Measurements from ENCODE around the gene ABCC10.
"Not testable (repeated sequence)": the region's sequence is repeated elsewhere in the genome, so short reads cannot be mapped to it uniquely, and the experiment has no call there.

Gene ABCC10

GRCh38 chr6:43444582-43444981, 17.2 kb downstream of the ABCC10 start:
- DNase-seq: no peak
- H3K27me3 Mint-ChIP-seq: no peaks in the 10 kb centered on the region
- no peaks in the 10 kb centered on the region for H3K4me1 Mint-ChIP-seq
- no peaks in the 10 kb centered on the region for H3K9me3 Mint-ChIP-seq
- H3K36me3 Mint-ChIP-seq: peaks cover 29% of the 10 kb centered on the region
- CTCF ChIA-PET: interaction anchor here (1.1 to 1.2 kb wide), 2 partner anchors 9 to 11 kb away, joined by 3 read pairs; no protein-coding TSS in a partner anchor
- no peak overlapping the region for H3K4me3 Mint-ChIP-seq
- H3K27ac Mint-ChIP-seq: no peak overlapping the region

GRCh38 chr6:43445576-43445975, 18.2 kb downstream of the ABCC10 start:
- H3K4me1 Mint-ChIP-seq: no peaks in the 10 kb centered on the region
- no peaks in the 10 kb centered on the region for H3K27me3 Mint-ChIP-seq
- CTCF ChIA-PET: interaction anchor here (1.2 to 1.4 kb wide), 2 partner anchors 18 to 60 kb away, joined by 3 to 4 read pairs; partner anchors contain the start of gene ABCC10
- DNase-seq: no peak
- no peak overlapping the region for H3K27ac Mint-ChIP-seq
- H3K4me3 Mint-ChIP-seq: no peak overlapping the region
- no peaks in the 10 kb centered on the region for H3K9me3 Mint-ChIP-seq
- H3K36me3 Mint-ChIP-seq: peaks cover 34% of the 10 kb centered on the region

- Mint-ChIP-seq H3K9me3 (no peaks in the 10 kb centered on the region), H3K4me1 (no peaks in the 10 kb centered on the region), H3K36me3 (peaks cover 35% of the 10 kb centered on the region), H3K27me3 (no peaks in the 10 kb centered on the region), H3K27ac (no peak overlapping the region), H3K4me3 (no peak overlapping the region)
- no peak for DNase-seq
- CTCF ChIA-PET: no interaction called here
Measured at GRCh38 chr6:43447604-43448003, 20.3 kb downstream of the ABCC10 start.

- CTCF ChIA-PET: no interaction called here
- Mint-ChIP-seq H3K9me3 (no peaks in the 10 kb centered on the region), H3K4me1 (no peaks in the 10 kb centered on the region), H3K27ac (peak overlapping the region; percentile 33), H3K36me3 (peaks cover 35% of the 10 kb centered on the region), H3K4me3 (no peak overlapping the region), H3K27me3 (peaks cover 2% of the 10 kb centered on the region)
- DNase-seq: no peak
Measured at GRCh38 chr6:43448916-43449315, 21.6 kb downstream of the ABCC10 start.

- no peak overlapping the region for H3K27ac Mint-ChIP-seq
- CTCF ChIA-PET: no interaction called here
- H3K4me3 Mint-ChIP-seq: no peak overlapping the region
- DNase-seq: no peak
- H3K9me3 Mint-ChIP-seq: no peaks in the 10 kb centered on the region
- H3K36me3 Mint-ChIP-seq: peaks cover 32% of the 10 kb centered on the region
- peaks cover 7% of the 10 kb centered on the region for H3K4me1 Mint-ChIP-seq
- H3K27me3 Mint-ChIP-seq: peaks cover 17% of the 10 kb centered on the region
Measured at GRCh38 chr6:43450699-43451131, 23.4 kb downstream of the ABCC10 start.

GRCh38 chr6:43451348-43451747, 24.0 kb downstream of the ABCC10 start:
- DNase-seq: no peak
- no peak overlapping the region for H3K4me3 Mint-ChIP-seq
- peaks cover 23% of the 10 kb centered on the region for H3K27me3 Mint-ChIP-seq
- no peak overlapping the region for H3K27ac Mint-ChIP-seq
- peaks cover 12% of the 10 kb centered on the region for H3K4me1 Mint-ChIP-seq
- no peaks in the 10 kb centered on the region for H3K9me3 Mint-ChIP-seq
- peaks cover 29% of the 10 kb centered on the region for H3K36me3 Mint-ChIP-seq
- CTCF ChIA-PET: no interaction called here

- no peak overlapping the region for H3K27ac Mint-ChIP-seq
Measured at GRCh38 chr6:43451939-43452338, 24.6 kb downstream of the ABCC10 start.

GRCh38 chr6:43452896-43453295, 25.6 kb downstream of the ABCC10 start:
- no peak for DNase-seq
- Mint-ChIP-seq H3K27me3 (peaks cover 38% of the 10 kb centered on the region), H3K36me3 (peaks cover 23% of the 10 kb centered on the region), H3K27ac (no peak overlapping the region), H3K4me1 (peaks cover 15% of the 10 kb centered on the region), H3K4me3 (no peak overlapping the region), H3K9me3 (no peaks in the 10 kb centered on the region)
- CTCF ChIA-PET: interaction anchor here (0.6 to 5.5 kb wide), 2 partner anchors 53 to 165 kb away, joined by 3 to 46 read pairs; no protein-coding TSS in a partner anchor

More at GRCh38 chr6:43451939-43452338, 24.6 kb downstream of the ABCC10 start:
- H3K4me3 Mint-ChIP-seq: no peak overlapping the region
- CTCF ChIA-PET: interaction anchor here (5.5 kb wide), 1 partner anchor 54 kb away, joined by 46 read pairs; no protein-coding TSS in a partner anchor
- H3K9me3 Mint-ChIP-seq: no peaks in the 10 kb centered on the region
- DNase-seq: no peak
- peaks cover 14% of the 10 kb centered on the region for H3K4me1 Mint-ChIP-seq
- peaks cover 29% of the 10 kb centered on the region for H3K36me3 Mint-ChIP-seq
- peaks cover 29% of the 10 kb centered on the region for H3K27me3 Mint-ChIP-seq

GRCh38 chr6:43453831-43454230, 26.5 kb downstream of the ABCC10 start:
- Mint-ChIP-seq H3K27me3 (peaks cover 38% of the 10 kb centered on the region), H3K9me3 (no peaks in the 10 kb centered on the region), H3K27ac (no peak overlapping the region), H3K36me3 (peaks cover 15% of the 10 kb centered on the region), H3K4me3 (peak overlapping the region; percentile 77), H3K4me1 (peaks cover 15% of the 10 kb centered on the region)
- CTCF ChIA-PET: interaction anchor here (0.9 to 5.5 kb wide), 4 partner anchors 14 to 129 kb away, joined by 3 to 46 read pairs (median 6); no protein-coding TSS in a partner anchor
- DNase-seq: no peak

- peaks cover 15% of the 10 kb centered on the region for H3K4me1 Mint-ChIP-seq
- no peaks in the 10 kb centered on the region for H3K9me3 Mint-ChIP-seq
- peaks cover 13% of the 10 kb centered on the region for H3K36me3 Mint-ChIP-seq
- H3K27ac Mint-ChIP-seq: no peak overlapping the region
- H3K27me3 Mint-ChIP-seq: peaks cover 38% of the 10 kb centered on the region
- DNase-seq: no peak
- H3K4me3 Mint-ChIP-seq: peak overlapping the region; percentile 77
- CTCF ChIA-PET: interaction anchor here (0.9 to 5.5 kb wide), 4 partner anchors 14 to 129 kb away, joined by 3 to 46 read pairs (median 6); no protein-coding TSS in a partner anchor
Measured at GRCh38 chr6:43454290-43454695, 27.0 kb downstream of the ABCC10 start.

GRCh38 chr6:43454696-43455530, 27.6 kb downstream of the ABCC10 start:
- peaks cover 15% of the 10 kb centered on the region for H3K4me1 Mint-ChIP-seq
- DNase-seq: peak; percentile 76
- H3K27me3 Mint-ChIP-seq: peaks cover 41% of the 10 kb centered on the region
- peak overlapping the region; percentile 77 for H3K4me3 Mint-ChIP-seq
- CTCF ChIA-PET: interaction anchor here (0.9 to 5.5 kb wide), 4 partner anchors 15 to 130 kb away, joined by 3 to 46 read pairs (median 6); no protein-coding TSS in a partner anchor
- no peaks in the 10 kb centered on the region for H3K9me3 Mint-ChIP-seq
- peak overlapping the region; percentile 28 for H3K27ac Mint-ChIP-seq
- H3K36me3 Mint-ChIP-seq: peaks cover 11% of the 10 kb centered on the region

GRCh38 chr6:43455531-43456428, 28.4 kb downstream of the ABCC10 start, which contains the start of gene DLK2:
DLK2 (minus strand) TSS chr6:43455548; CDS start chr6:43454825, 723 bp downstream.
- Mint-ChIP-seq H3K4me3 (peak within 1 kb of the TSS; percentile 77), H3K9me3 (no peaks in the 10 kb centered on the region), H3K4me1 (peaks cover 15% of the 10 kb centered on the region), H3K36me3 (peaks cover 8% of the 10 kb centered on the region), H3K27ac (peak within 1 kb of the TSS; percentile 28), H3K27me3 (peaks cover 47% of the 10 kb centered on the region)
- CTCF ChIA-PET: interaction anchor here (5.5 kb wide), 1 partner anchor 50 kb away, joined by 46 read pairs; no protein-coding TSS in a partner anchor
- peak; percentile 67 for DNase-seq

- DNase-seq: no peak
- CTCF ChIA-PET: interaction anchor here (5.5 kb wide), 1 partner anchor 49 kb away, joined by 46 read pairs; no protein-coding TSS in a partner anchor
- H3K27ac Mint-ChIP-seq: no peak overlapping the region
- peaks cover 15% of the 10 kb centered on the region for H3K4me1 Mint-ChIP-seq
- peaks cover 5% of the 10 kb centered on the region for H3K36me3 Mint-ChIP-seq
- H3K9me3 Mint-ChIP-seq: no peaks in the 10 kb centered on the region
- H3K4me3 Mint-ChIP-seq: no peak overlapping the region
- peaks cover 55% of the 10 kb centered on the region for H3K27me3 Mint-ChIP-seq
Measured at GRCh38 chr6:43457643-43458042, 30.3 kb downstream of the ABCC10 start.

- CTCF ChIA-PET, H3K36me3 Mint-ChIP-seq, H3K4me3 Mint-ChIP-seq, H3K27ac Mint-ChIP-seq, DNase-seq, H3K9me3 Mint-ChIP-seq: not testable (repeated sequence)
- peaks cover 15% of the 10 kb centered on the region for H3K4me1 Mint-ChIP-seq
- H3K27me3 Mint-ChIP-seq: peaks cover 60% of the 10 kb centered on the region
Measured at GRCh38 chr6:43458154-43458553, 30.8 kb downstream of the ABCC10 start.
